Fibroblast of pulmonary artery (primary cell): Measurements from ENCODE around the gene FXYD3.

Source experiments
- DNase-seq: peaks from one replicate; pipeline ENCODE4 v3.0.0-alpha.2; 2010; ENCODE audit warnings: low read depth
- H3K4me3 ChIP-seq: replicated peaks from 2 replicates; pipeline ENCODE4 v1.5.1; 2011; ENCODE audit warnings: low read depth, mild to moderate bottlenecking, control low read depth, low read length, moderate library complexity
- TF ChIP-seq, protein P1 (sequence below): IDR thresholded peaks from 2 replicates; pipeline ENCODE4 v1.5.1; 2011; ENCODE audit warnings: mild to moderate bottlenecking, control low read depth, low read length, inconsistent platforms; ENCODE audit errors: missing control alignments

Gene FXYD3

DNA sequence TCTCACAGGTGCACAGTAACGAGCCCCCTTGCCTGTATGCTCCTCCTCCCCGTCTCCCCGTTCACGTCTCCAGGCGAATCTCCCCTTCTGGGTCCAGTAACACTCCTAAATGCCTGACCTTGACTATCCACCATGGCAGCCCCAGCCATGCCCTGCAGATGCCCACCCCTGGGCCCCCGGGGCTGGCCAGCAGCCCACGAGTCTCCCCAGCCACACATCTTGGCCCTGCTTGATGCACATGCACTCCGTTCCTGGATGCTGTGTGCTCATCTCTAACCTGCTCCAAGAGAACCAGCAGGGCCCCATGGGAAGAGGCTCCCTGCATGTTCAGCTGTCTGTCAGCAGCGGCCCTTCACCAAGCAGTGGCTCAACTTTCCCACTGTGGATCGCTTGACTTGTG lies 42.1 kb upstream of the FXYD3 start:
- TF ChIP-seq, protein P1, sequence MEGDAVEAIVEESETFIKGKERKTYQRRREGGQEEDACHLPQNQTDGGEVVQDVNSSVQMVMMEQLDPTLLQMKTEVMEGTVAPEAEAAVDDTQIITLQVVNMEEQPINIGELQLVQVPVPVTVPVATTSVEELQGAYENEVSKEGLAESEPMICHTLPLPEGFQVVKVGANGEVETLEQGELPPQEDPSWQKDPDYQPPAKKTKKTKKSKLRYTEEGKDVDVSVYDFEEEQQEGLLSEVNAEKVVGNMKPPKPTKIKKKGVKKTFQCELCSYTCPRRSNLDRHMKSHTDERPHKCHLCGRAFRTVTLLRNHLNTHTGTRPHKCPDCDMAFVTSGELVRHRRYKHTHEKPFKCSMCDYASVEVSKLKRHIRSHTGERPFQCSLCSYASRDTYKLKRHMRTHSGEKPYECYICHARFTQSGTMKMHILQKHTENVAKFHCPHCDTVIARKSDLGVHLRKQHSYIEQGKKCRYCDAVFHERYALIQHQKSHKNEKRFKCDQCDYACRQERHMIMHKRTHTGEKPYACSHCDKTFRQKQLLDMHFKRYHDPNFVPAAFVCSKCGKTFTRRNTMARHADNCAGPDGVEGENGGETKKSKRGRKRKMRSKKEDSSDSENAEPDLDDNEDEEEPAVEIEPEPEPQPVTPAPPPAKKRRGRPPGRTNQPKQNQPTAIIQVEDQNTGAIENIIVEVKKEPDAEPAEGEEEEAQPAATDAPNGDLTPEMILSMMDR: no peak
- no peak overlapping the region for H3K4me3 ChIP-seq
- no peak for DNase-seq

DNA sequence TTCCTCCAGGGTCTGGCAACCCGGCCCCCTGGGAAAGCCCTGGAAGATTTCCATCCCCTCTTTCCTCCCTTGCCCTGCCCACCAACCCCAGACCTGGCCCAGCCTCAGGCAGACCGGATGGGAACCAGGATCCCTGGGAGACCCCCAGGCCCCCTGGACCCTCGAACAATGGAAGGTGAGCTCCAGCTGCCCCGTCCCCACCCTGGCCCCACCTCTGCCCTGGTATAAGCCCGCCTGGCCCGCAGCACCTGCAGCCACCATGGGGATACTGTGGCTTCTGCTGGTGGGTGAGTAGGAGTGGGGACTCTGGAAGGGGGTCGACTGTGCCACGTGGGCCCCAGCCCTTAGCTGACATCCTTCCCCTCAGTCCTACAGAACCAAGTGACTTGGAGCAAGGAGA lies 41.7 kb upstream of the FXYD3 start:
- H3K4me3 ChIP-seq: no peak overlapping the region
- TF ChIP-seq, protein P1: no peak

DNA sequence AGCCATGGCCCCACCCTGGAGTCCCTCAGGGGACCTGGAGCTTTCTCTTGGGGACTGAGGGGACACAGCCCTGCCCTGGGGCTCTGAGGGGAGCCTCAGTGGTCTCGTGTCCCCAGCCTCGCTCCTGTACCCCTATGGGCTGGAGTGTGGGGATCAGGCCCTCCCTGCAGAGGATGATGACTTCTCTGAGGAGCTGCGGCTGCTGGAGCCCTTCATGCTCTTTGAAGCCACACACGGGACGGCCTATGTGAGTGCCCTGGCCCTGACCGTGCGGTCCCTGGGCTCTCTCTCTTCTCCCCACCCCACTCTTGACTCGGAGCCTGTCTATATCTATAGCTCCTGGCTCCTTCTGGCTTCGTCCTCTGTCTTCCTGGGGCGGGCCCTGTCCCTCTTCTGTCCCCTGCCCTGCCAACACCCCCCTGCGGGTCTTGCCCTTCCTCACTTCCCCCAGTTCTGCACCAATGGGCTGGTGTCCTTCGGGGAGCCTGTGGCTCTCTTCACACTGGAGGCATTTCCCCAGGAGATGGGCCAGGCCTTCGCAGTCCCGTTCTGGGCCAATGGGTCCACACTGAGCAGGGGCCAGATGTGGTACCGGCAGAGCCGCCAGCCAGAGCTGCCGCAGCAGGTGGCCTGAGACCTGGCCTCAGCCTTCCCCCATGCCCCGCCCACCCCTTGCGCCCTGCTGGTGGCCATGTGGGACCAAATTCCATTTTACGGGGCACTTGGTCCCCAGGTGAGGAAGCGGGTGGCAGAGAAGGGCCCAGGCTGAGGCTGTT lies 41.0 kb upstream of the FXYD3 start:
- TF ChIP-seq, protein P1: no peak
- DNase-seq: no peak
- H3K4me3 ChIP-seq: no peak overlapping the region

More for the DNA sequence above, 41.7 kb upstream of the FXYD3 start:
- DNase-seq: no peak

DNA sequence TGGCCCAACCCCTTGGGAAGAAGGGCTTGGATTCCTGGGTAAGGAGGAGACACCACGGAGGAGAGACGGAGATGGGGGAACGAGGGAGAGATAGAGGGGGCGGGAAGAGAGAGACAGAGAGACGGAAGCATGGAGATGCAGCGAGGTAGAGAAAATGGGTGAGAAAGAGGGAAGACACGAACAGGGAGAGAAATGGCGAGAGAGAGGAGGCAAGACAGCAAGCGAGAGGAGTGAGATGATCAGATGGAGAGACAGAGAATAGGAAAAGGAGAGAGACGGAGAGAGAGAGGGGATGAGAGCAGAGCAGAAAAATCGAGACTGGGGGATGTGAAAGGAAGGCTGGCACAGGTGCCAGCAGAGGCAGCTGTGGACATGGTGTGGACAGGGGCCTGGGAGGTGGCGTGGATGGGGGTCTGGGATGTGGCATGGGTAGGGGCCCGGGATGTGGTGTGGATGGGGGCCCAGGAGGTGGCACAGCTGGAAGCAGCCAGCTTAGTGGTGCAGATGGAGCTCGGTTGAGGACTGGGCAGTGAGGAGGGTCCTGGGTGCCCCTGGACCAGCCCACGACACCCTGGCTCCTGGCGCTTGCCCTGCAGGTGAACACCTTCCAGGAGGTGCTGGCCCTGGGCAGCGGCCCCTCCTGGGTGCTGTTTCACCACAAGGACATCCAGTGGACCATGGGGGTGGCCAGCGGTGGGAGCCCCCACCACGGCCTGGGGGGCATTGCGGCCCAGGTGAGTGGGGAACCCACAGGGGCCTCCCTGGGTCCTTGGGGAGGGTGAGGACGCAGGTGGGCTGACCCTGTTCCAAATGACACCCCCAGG lies 40.2 kb upstream of the FXYD3 start:
- no peak overlapping the region for H3K4me3 ChIP-seq
- DNase-seq: no peak
- TF ChIP-seq, protein P1: no peak

DNA sequence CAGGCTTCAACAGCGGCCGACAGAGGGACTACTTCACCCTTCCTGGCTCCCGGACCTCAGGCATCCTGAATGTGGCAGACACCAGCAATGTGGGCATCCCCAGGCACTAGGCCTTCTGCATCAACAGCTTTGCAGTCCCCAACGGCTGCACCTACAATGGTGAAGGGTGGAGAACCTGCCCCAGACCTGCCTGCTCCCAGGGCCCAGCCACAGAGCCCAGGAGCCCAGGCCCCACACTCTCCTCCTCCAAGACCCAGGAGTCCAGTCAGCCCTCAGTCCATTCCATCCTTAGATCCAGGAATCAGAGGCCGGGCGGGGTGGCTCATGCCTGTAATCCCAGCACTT lies 39.6 kb upstream of the FXYD3 start:
- no peak overlapping the region for H3K4me3 ChIP-seq
- DNase-seq: no peak
- TF ChIP-seq, protein P1: no peak

DNA sequence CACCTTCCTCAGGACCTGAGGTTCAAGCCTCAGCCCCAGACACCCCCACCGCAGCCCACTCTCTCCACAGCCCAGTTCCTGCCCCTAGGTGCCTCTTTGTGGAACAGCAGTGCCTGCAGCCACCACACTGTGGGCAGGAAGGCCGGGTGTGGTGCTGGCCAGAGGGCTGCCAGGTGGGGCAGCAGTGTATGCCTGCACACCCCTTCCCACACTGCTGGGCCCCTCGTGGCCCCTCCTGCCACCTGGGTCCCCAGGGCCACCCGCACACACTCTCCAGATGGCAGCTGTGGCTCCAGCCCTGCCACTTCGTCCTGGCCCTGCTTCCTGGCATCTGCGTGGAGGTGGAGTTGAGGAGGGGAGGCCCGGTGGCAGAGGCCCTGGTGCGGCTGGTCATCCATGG lies 39.0 kb upstream of the FXYD3 start:
- no peak for DNase-seq
- TF ChIP-seq, protein P1: no peak
- H3K4me3 ChIP-seq: no peak overlapping the region
